ENCODE measurements around the gene ZNF618.

GRCh38 chr9:113964495-113965170 is 88.5 kb downstream of the ZNF618 start:
- TF ChIP-seq CTCF (IDR thresholded peaks at IDR 0.05), result no peak
- TF ChIP-seq POLR2A (IDR thresholded peaks at IDR 0.05), result no peak
- no peak for TF ChIP-seq POLR2AphosphoS5 (IDR thresholded peaks at IDR 0.05)
- no peak for TF ChIP-seq EP300 (IDR thresholded peaks at IDR 0.05)

Measured in stomach (tissue), 4 donors.